ACHN (cell line): ENCODE data around the gene KCNJ4.

Experiments used
- DNase-seq: peaks from one replicate; pipeline ENCODE4 v3.0.0-alpha.2; 2015
- in situ Hi-C: cut with HindIII; loops from 2 replicates; pipeline ENCODE4 v1.10.0; 2017; ENCODE audit warnings: low sequenced_read_pairs, low pct_ligation_motif_present, low pct_unique_long_range_greater_than_20kb

KCNJ4 gene

DNA sequence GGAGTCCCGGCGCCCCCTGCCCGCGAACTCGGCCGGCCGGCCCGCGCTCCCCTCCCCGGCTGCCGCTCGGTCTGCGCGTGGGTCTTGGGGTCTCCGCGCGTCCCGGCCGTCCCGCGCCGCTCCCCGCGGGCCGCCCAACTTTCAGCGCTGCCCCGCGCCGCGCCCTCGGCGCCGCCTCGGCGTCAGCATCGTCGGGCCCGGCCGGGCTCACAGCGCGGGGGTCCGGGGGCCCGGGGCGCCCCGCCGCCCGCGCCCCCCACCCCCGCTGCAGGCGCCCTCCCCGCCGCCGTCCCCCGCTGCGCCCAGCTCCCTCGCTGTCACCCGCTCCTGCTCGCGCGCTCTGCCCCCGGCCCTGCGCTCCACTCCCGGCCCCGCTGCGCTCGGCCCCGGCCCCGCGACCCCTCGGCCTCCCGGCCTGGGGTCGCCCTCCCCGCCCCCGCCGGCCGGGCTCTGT, at the start of gene KCNJ4:
Gene KCNJ4 (minus strand): TSS at position 124 of the 454 bp plus-strand sequence. CDS start 27,067 bp downstream, outside the sequence.
- no peak for DNase-seq
- in situ Hi-C loops: no loop called here

DNA sequence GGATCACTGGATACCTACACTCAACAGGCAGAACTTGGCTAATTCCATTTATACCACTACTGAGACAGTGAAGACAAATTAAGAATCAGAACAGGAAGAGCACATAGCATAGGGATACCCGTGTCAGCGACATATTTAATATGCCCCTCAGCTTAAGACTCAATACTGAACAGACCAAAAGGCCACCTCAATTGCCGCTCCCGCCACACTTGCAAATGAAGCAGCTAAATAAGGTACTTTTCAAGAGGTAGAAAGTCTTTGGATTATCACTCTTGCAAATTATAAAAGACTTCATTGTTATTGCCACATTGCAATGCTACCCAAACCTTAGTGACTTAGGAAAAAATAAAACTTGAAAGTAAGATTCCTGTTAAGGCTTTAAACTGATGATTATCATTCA, 48.0 kb upstream of the KCNJ4 start:
- in situ Hi-C loops: no loop called here
- no peak for DNase-seq

DNA sequence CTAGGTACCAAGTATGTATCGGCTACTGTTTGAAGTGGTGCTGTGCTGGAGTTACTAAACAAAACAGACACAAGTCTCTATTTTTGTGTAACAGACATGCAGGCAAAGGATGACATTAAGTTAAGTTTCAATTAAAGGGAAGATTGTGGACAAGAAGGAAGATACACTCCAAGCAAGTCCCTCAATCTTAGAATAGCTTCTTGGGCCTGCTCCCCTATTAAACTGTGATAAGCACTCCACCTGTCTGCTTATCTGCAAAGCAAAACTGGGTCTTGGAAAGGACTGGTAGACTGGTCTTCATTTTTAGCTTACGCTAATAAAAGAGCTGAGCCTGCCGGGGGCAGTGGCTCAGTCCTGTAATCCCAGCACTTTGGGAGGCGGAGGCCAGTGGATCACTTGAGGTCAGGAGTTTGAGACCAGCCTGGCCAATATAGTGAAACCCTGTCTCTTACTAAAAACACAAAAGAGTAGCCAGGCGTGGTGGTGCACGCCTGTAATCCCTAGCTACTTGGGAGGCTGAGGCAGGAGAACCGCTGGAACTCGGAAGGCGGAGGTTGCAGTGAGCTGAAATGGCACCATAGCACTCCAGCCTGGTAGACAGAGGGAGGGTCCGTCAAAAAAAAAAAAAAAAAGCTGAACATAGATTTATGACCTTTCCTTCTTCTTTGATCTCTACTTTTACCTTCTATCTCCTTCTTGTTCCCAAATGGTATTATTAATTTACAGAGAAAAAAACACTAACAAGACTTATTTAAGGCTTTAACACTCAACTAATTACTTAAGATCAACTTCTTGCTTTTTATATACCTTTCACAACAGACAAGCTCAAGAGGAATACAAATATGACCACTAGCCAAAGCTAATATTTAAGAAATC, 47.0 kb upstream of the KCNJ4 start:
- in situ Hi-C loops: no loop called here
- no peak for DNase-seq

DNA sequence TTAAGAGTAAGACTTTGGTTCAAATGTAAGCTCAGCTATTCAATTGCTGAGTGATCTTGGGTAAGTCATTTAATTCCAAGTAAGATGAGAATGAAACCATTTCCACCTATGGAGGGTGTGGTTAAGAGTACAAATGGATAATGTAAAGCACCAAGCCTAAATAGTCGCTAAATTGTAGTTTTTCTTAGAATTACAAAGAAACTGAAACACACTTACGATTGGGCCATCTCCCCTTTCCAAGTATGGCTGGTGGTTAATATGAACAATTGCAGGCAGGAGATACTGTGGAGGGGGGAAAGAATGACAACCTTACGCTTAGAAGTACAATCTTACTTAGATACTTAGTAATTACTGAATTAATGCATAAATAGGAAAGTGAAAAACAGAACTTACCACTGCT, 42.9 kb upstream of the KCNJ4 start:
- no peak for DNase-seq
- in situ Hi-C loops: no loop called here

DNA sequence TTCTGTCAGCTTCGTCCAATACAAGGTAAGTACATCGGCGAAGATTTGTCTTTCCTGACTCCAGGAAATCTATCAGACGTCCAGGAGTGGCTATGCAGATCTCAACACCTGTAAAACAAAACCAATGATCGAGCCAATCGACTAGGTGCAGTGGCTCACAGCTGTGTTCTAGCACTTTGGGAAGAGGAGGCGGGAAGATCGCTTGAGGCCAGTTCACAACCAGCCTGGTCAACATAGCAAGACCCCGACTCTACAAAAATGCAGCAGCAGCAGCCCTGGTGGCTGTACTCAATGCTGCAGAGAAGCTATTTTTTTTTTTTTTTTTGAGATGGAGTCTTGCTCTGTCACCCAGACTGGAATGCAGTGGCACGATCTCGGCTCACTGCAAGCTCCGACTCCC, 39.9 kb upstream of the KCNJ4 start:
- in situ Hi-C loops: no loop called here
- DNase-seq: no peak

DNA sequence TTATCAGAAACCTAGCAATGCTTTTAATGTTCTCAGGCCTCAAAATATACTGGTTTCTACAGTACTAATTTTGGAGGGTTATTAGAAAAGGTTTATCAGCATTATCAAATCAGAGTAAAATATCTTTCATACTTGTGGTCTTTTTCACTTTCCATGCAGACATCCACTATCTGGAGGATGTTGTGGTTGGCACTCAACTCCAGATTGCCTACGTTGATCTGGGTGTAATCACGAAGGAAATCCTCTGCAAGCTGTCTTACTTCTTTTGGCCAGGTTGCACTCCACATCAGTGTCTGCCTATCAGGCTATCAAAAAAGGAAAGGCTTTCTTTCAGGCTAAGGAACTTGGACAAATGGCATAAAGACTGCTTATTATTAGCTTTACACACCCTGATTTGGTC, 39.5 kb upstream of the KCNJ4 start:
- DNase-seq: no peak
- in situ Hi-C loops: no loop called here

DNA sequence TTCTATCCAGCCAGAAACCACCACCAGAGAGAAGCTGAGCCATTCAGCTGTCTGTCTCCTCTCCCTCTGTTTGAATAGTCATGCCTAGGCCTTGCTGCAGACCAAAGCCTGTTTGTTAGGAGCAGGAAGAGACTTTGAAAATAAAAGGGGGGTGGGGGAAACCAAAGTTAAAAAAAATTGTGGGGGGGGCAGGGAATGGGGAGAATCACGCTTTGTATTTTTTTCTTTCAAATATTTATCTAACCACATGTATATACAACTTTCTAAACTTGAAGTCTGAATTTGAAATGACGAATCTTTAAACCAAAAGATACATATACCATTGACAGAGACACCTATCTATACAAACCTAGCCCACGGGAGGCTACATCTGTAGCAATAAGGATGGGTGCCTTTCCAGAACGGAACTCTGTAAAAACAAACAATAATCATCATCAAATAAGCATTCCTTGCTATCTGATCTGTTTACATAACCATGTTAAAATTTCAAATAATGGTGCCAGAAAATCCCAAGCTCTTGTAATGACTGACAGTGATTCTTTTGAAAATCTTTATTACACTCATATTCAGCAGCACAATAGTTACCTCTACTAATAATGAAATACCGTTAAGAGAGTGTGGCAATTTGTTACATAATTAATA, 36.8 kb upstream of the KCNJ4 start:
- in situ Hi-C loops: no loop called here

DNA sequence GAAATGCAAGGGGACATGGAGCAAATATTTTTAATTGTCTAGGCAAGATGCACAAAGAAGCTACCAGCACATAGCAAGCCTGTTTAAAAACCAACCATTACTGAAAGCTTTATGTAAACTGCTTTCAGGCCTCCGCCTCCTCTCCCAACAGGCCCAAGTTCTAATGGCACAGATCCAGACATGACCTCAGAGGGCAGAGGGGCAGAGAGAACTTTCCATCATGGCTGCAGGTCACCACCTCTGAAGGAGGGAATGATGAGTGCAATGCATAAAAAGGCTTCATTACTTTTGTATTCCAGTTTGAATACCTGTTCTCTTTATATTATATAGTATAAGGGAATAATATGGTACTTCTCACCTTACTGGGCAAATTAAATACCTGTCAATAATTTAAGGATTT, 35.9 kb upstream of the KCNJ4 start:
- in situ Hi-C loops: no loop called here
- peak; percentile 34 for DNase-seq

More for the DNA sequence above, 36.8 kb upstream of the KCNJ4 start:
- no peak for DNase-seq

DNA sequence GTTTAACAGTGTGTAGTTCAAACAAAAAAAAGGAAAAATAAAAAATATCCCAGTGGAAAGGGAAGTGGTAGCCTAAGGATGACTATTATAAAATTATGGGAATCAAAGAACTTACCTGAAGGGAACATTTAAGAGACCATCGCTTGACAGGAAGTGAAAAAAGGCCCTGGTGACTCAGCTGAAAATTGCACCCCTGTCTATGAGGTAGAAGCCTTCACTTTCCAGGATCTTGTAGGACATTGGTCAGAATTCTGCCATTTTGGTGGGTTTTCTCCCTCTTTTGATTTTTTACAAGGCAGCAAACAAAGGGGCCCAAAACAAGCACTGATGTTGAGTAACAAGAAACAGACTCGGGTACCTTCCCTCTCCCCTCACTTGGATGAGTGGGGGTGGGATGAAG, 35.5 kb upstream of the KCNJ4 start:
- DNase-seq: no peak
- in situ Hi-C loops: no loop called here

DNA sequence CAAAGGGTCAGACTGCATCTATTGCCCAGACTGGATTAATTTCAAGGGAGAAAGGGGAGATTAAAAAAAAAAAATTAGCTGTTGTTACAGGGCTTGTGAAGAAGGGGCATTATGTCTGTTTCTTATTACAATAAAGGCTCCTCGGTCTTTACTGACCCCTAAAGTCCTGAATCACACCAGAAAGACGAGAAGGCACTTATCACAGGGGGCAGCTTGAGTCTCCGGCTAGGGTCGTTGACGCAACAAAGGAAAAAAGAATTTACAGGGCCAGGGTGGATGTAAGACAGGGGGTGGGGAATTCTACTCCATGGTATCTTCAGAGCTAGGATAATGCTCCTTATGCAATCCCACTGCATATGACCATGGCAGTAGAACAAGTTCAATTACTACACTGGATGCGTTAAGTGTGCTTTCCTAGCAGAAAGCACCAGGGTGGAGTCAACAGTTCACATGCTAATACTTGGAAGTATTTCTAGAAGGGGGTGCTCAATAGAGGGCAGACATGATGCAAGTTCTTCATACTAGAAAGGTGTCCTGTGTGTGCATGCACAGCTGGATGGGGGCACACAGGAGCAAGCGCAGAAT, 34.7 kb upstream of the KCNJ4 start:
- in situ Hi-C loops: no loop called here
- DNase-seq: no peak

DNA sequence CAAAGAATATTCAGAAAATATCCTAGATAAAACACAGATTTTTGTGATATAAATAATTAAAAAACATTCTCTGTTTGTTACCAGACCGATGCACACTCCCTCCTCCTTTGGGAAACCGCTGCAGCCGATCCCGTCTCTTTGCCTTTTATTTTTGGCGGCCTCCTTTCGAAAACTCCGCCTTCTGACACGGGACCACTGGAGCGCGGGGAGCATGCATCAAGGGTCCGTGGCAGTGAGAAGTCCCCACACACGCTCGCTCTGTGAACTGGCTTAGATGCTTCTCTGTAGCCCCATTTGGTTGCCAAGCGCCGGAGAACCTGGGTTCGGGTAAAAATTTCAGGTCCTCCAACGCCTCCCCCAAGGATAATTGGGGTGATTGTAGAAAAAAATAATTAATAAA, 34.1 kb upstream of the KCNJ4 start:
- in situ Hi-C loops: no loop called here
- DNase-seq: no peak

DNA sequence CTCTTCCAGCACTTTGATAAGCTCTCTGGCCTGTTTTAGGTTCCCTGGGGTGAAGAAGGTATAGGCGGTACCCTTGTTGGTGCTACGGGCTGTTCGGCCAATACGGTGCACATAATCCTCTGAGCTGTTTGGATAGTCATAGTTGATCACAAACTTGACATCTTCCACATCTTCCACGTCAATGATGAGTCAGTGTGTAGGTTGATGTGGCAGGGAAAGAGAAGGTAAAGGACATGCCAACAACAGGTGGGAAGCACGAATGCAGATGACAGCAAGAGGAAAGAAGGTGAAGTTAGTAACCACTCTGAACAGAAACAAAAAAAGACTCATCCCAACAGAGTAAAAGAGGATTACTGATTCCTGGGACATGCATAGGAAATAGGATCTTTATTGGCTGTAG, 32.9 kb upstream of the KCNJ4 start:
- no peak for DNase-seq
- in situ Hi-C loops: no loop called here

DNA sequence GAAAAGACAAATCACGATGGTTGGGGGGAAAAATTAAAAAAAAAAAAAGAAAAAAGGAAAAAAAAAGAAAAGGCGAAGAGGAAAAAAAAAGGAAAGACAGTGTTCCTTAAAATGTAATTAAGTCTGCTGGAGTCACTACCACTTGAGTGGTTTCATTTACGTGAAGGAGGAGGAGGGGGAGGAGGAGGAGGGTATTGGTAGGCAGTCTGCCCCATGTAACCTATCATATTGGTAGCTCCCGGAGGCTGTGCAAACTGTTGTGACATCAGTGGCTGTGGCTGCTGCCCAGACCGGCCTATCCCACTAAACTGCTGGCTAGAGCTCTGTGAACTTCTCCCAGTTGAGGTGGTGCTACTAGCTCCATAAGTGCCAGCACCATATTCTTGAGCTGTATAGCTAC, 30.8 kb upstream of the KCNJ4 start:
- in situ Hi-C loops: no loop called here
- DNase-seq: no peak

DNA sequence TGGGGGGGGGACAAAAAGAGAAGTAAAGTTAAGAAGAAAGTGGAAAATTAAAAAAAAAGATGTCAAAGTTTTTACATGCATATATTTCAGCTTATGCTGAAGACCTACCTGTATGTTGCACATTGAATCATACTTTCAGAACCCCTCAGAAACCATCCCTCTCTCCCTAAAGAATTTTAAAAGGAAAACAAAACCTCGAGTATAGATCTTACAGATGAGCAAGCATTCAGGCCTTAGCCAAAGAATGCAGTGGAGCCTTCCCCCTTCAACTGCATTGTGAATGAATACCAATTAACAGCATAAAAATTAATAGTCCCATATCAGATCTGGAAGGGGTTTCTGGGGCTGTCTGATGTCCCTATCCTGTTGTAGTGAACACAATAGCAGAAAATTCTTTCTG, 29.2 kb upstream of the KCNJ4 start:
- in situ Hi-C loops: no loop called here
- DNase-seq: no peak

DNA sequence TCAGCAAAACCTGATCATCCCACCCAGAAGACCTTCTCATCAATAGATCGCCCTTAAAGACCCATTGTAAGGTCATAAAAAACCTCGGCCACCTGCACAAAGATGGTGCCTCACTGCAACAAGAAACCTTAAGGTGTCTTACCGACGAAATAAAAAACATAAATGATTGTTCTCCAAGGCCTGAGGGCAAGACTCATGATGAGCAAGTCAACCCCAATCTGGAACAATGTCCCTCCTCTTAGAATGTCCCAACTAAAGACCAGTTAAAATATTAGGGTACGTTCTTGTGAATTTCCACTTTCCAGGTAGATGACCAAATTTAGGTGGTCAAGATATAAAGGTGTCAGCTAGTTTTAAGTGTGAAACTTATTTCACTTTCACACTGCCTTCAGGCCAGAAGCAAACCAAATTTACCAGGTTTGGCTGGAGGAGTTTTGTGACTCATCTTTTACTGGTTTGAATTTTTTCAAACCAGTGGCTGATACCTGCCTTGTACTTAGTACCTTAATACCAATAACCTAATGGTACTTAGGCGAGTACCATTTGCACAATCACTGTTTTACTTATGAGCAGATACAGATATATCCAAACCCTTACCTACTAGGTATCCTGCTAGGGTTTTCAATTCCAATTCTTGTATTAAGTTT, 27.8 kb upstream of the KCNJ4 start:
- DNase-seq: no peak
- in situ Hi-C loops: no loop called here

DNA sequence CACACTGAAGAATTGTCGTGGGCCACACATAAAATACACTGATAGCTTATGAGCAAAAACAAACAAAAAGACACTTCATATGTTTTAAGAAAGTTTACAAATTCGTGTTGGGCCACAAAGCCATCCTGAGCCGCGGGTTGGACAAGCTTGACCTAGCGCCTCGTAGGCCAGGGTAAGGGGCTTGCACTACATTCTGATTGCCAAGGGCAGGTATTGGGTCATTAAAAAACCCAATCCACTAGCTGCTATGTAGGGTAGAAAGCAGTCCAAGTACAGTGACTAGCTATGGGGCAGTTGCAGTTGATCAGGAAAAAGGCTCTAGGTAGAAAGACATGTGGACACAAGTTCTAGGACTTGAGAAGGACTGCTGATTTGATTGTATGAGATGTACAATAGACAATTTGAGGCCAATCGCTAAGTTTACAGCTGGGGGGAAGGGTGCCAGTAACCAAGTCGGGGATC, 26.9 kb upstream of the KCNJ4 start:
- no peak for DNase-seq
- in situ Hi-C loops: no loop called here

DNA sequence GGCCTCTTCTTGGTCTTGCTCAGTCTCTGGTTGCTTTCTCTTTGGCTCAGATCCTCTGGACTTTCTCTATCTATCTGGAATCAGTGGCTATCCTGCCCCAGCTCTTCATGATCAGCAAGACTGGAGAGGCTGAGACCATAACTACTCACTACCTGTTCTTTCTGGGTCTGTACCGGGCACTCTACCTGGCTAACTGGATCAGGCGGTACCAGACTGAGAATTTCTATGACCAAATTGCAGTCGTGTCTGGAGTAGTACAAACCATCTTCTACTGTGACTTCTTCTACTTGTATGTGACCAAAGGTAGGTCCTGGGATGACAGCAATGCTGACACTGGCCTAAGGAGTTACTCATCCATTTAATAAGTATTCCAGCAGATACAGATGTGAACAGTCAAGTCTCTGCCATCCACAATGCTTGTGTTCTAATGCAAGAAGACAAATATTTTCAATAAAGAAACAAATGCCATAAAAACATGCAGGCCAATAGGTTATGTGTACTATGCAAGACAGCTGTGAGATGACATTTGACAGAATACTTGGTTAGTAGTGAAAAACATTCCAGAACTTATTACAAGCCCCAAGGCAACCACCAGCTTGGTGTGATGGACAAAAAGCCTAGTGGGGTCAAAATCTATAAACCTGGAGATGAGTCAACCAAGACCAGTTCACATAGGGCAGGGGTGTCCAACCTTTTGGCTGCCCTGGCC, 26.3 kb upstream of the KCNJ4 start:
- no peak for DNase-seq
- in situ Hi-C loops: no loop called here

DNA sequence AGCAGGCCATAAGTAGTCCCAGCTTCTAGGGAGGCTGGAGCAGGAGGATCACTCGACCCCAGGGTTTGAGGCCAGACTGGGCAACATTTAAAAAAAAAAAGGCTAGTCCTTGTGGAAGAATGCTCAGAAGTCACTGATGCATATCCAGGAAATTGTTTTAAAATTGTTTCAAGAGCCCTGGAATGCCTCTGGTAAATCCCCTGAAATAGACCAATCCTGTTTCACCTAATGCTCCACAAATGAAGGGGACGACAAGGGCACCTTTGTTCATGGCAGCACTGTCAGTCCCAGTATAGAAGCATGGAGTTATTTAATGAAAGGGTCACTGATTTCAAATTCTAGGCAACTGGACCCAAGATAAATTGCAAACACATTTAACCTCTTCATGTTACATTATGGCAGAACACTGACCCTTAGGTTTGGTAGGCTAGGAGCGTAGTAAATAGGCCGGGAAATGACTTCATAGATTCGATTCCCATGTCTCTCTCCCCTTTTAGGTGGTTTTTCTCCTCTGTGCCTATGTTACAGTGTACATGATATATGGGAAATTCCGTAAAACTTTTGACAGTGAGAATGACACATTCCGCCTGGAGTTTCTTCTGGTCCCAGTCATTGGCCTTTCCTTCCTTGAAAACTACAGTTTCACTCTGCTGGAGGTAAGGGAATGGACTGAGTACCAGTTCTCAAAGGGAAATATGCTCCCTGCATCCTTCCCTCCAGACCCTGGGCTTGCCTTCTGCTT, 24.3 kb upstream of the KCNJ4 start:
- in situ Hi-C loops: no loop called here
- peak; percentile 77 for DNase-seq
